MM.1S (cell line): ENCODE measurements around the gene CCDC188.

ENCODE experiments used
- EZH2phosphoT487 ChIP-seq: fragments of 300-600 bp; sonication (generic); IDR thresholded peaks from 2 replicates; pipeline ENCODE4 v1.6.1; 2018; ENCODE audit warnings: antibody characterized with exemption, low read length
- TF ChIP-seq, protein P1 (sequence below): fragments of 300-600 bp; sonication (generic); IDR thresholded peaks from 2 replicates; pipeline ENCODE4 v1.5.1; 2016; ENCODE audit warnings: antibody characterized with exemption, low read length, mixed read lengths

DNA sequence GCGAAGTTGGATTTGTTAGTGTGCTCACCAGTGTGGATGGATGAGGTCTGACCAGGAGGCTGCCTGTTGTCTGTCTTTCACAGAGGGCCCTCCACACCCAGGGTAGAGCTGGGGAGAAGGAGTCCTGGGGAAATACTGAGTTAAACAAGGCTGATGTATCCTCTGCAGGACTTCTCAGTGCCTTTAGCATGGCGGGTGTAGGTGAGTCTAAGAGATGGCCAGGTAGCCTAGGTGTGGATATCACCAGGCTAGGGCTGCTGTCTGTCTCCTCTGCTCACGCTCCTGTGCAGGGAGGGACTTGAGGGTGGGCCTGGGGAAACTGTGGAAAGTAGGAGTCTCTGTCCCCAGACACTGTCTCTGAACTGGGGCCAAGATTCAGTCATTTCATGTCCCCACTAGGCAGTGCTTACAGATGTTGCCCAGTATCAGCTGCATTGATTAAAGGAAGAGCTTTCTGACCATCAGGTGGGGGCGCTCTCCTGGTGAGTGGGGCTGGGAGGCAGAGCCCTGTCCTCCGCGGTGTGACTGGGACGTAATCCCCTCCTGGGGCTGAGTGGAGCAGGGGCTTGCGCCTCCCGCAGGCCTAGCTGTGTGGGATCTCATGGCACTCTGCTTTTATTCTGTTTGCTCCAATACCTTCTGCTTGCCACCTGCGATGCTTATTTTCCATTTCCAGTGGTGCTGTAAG lies 35.5 kb upstream of the CCDC188 start:
- TF ChIP-seq, protein P1, sequence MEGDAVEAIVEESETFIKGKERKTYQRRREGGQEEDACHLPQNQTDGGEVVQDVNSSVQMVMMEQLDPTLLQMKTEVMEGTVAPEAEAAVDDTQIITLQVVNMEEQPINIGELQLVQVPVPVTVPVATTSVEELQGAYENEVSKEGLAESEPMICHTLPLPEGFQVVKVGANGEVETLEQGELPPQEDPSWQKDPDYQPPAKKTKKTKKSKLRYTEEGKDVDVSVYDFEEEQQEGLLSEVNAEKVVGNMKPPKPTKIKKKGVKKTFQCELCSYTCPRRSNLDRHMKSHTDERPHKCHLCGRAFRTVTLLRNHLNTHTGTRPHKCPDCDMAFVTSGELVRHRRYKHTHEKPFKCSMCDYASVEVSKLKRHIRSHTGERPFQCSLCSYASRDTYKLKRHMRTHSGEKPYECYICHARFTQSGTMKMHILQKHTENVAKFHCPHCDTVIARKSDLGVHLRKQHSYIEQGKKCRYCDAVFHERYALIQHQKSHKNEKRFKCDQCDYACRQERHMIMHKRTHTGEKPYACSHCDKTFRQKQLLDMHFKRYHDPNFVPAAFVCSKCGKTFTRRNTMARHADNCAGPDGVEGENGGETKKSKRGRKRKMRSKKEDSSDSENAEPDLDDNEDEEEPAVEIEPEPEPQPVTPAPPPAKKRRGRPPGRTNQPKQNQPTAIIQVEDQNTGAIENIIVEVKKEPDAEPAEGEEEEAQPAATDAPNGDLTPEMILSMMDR, result peak; percentile 15; the same call in 1 of the 2 replicates
- TF ChIP-seq EZH2phosphoT487, result no peak
